Iris pigment epithelial cell (primary cell): Measurements from ENCODE around the gene ELMO3.

Source experiments
- DNase-seq: peaks from one replicate; pipeline ENCODE4 v3.0.0-alpha.2; 2011; ENCODE audit warnings: low read depth

Gene ELMO3

GRCh38 chr16:67241008-67241900, 42.3 kb downstream of the ELMO3 start:
- peak; percentile 85 for DNase-seq

DNA sequence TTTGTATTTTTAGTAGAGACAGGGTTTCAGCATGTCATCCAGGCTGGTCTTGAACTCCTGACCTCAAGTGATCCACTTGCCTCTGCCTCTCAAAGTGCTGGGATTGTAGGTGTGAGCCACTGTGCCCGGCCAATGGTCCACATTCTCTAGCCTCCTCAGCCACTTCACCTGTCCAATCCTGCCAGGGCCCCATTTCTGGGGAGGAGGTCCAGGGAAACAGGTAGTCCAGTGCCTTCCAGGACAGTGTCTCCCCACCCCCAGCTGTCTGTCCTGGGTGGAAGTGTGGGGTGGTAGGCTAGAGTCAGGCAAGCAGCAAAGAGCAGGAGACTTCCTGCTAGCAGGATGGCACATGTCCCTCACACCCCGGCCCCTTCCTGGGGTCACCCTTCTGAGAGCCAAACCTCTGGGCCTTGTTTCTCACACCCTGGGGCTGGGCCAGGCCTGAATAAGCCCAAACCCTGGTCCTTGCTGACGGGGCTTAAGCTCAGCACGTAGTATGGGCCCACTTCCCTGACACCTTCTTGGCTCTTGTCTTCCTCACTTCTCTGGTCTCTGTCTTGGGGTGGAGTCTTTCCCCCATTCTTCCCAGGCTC, 43.3 kb downstream of the ELMO3 start:
- no peak for DNase-seq

DNA sequence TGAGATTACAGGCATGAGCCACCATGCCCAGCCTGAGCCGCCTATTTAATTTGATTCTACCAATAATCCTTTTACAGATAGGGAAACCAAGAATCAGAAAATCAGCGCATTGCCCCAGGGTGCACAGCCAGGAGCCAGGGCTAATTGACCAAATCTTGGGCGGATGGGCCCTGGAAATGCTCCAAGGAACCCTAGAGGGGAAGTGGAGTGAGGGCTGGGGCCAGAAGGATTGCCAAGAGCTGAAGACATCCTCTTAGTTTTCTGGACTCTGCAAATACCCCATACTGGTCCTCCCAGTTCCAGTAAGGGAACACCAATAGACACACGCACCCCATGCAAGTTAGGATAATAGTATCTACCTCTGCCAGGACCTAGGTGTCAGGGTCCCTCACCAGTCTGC, 44.5 kb downstream of the ELMO3 start:
- DNase-seq = no peak

GRCh38 chr16:67244387-67245185, 45.7 kb downstream of the ELMO3 start:
- peak; percentile 93 for DNase-seq

GRCh38 chr16:67245186-67245585, 46.3 kb downstream of the ELMO3 start:
- DNase-seq = no peak

DNA sequence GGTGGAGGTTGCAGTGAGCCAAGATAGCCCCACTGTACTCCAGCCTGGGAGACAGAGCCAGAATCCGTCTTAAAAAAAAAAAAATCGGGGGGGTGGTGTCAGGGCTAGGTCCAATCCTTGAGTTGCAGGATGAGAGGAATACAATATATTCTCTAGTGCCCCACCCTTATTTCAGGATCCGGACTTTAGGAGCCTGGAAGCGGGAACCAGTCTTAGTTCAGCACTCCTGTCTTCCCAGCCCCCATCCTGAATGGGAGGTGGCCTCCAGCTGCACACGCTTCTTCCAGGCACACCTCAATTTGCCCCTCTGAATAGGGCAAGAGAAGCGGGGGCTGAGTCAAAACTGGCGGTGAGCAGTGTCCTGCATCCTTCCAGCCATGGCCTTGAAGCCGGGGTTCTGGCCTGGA, 46.7 kb downstream of the ELMO3 start:
- no peak for DNase-seq

DNA sequence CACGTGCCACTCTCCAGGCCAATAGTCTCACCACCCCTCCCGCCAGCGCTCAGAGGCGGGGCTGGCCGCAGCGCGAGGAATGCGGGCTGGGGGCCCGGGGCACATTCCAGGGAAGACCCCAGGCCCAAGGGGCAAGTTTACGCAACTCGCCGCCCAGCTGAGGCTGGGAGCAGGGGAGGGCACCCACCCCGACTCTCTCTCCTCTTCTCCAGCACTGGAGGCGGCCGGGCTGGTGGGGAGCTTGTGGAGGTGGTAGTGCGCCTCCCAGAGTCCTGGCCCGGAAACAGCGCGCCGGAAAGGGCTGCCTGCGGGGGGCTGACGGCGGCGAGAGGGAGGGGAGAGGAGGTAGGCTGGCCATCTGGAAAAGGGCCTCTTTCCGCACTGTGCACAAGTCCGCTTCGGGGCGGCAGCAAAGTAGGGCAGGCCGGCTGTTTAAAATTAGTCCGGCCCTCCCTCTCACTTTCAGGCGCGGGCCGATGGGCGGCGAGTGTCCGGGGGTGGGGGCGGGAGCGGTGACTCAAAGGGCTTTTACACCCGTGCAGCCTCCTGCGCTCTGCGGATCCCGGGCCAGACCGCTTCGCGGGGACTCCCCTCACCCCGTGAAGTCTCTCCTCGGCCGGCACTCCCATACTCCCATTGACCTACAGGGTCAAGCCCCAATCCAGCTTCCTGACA, 47.3 kb downstream of the ELMO3 start:
- DNase-seq = peak; percentile 92

- no peak for DNase-seq
Observed at GRCh38 chr16:67246756-67247191, 47.8 kb downstream of the ELMO3 start.

GRCh38 chr16:67247192-67248072, 48.5 kb downstream of the ELMO3 start, which contains the start of gene FHOD1:
Gene FHOD1, minus strand, starts transcription at chr16:67247481. Its CDS starts 71 bp downstream, at chr16:67247410.
- DNase-seq = peak; percentile 96

- no peak for DNase-seq
Observed at GRCh38 chr16:67248073-67248400, 49.1 kb downstream of the ELMO3 start.

DNA sequence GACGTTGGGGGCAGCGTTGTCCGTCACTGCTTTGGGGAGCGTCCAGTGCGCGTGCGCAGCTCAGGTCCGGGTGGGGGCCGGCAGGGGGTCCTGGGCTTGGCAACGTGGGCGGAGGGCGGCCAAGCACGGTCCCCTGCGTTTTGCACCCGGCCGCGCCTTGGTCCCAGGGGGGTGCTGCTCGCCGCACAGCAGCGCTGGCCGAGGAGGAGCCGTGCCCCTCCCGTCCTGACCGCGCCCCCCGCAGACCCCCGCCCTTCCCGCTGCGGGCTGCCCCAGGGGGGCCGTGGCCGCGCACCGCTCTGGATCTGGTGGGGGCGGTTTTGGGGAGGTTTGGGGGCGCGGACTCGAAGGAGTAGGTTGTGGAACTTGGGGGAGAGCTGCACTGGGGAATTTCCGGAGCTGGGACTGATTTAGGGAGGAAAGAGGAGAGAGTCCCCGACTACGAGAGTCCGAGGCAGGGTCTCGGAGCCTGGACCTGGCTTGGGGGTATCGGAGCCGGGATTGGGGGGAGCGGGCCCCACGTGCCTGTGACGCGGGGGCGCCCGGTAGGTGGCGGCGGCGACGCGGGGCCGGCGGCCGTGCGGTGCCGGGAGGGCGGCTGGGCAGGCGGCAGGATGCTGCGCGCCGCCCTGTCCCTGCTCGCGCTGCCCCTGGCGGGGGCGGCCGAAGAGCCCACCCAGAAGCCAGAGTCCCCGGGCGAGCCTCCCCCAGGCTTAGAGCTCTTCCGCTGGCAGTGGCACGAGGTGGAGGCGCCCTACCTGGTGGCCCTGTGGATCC, 49.7 kb downstream of the ELMO3 start, which contains the start of gene SLC9A5:
SLC9A5 (plus strand) TSS at position 579 of the 777 bp plus-strand sequence; CDS start at position 615, 36 bp downstream.
- DNase-seq = no peak

GRCh38 chr16:67249178-67250044, 50.5 kb downstream of the ELMO3 start:
- no peak for DNase-seq

DNA sequence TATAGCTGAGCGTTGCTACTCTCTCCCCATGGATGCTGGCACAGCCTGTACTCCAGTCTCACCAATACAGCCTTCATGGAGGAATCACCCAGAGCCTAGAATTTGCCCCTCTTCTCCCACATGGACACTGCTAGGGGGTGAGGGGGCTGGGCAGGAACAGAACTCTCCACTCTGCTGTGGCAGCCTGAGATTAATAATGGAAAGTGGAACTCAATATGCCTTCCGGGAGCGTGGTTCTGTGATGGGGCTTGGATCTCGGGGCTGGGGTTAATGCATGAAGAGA, 51.1 kb downstream of the ELMO3 start:
- DNase-seq = no peak

DNA sequence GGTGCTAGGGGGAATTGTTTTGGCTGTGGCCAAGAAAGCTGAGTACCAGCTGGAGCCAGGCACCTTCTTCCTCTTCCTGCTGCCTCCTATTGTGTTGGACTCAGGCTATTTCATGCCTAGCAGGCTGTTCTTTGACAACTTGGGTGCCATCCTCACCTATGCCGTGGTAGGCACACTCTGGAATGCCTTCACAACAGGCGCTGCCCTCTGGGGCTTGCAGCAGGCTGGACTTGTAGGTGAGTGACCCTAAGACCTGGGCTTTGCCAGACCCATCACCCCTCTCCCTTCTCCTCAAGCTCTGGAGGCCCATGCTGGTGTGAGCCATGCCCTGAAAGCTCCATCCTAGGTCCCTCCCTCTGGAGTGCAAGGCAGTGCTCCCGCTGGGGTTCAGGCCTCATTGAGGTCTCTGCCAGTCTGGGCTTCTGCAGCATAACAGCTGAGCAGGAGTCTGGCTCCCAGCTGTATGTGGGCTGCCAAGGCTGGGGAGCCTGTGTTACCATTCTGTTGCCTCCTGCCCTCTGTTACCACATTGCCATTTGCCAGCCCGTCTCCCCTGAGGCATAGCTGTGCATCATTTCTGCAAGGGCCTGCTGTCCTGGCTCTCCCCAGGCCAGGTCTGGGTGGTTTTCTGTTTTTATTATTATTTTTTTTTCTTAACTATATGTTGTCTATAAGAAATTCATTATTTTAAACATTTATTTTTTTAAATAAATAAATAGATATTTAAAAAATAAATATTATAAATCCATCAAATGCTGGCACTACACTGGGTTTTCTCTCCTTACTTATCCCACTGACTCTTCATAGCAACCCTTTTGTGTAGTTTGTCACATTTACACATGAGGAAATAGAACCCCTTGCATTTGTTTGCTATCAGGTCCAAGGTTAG, 53.9 kb downstream of the ELMO3 start:
- DNase-seq = no peak
